Large intestine (tissue), 3 donors: ENCODE results near the gene CACNG5. TPM values are rescaled to one million over a fixed set of nuclear protein-coding genes. Genes with fewer than 3 reads are reported as not detected.
A peak's percentile ranks its signal among the peaks of the same experiment; 100 is the strongest.

Source experiments
- DNase-seq, 2 donors: peaks; one replicate each; pipeline versions ENCODE4 v3.0.0 to v3.0.0-alpha.2; 2013
- H3K27ac ChIP-seq: one replicate; pipeline ENCODE4 v1.5.1; 2013; ENCODE audit warnings: low read length
- H3K27me3 ChIP-seq: 2 replicates; pipeline ENCODE4 v1.6.1; 2013; ENCODE audit warnings: low read length; ENCODE audit not compliant: control insufficient read depth, insufficient read depth
- H3K36me3 ChIP-seq: 2 replicates; pipeline ENCODE4 v1.6.1; 2013; ENCODE audit warnings: low read length; ENCODE audit not compliant: control insufficient read depth, insufficient read depth
- H3K4me1 ChIP-seq: one replicate; pipeline ENCODE4 v1.6.1; 2013; ENCODE audit warnings: low read length; ENCODE audit not compliant: control insufficient read depth, insufficient read depth
- H3K4me3 ChIP-seq: one replicate; pipeline ENCODE4 v1.5.1; 2013; ENCODE audit warnings: low read length
- H3K9me3 ChIP-seq: one replicate; pipeline ENCODE4 v1.6.1; 2013; ENCODE audit warnings: mild to moderate bottlenecking, low read depth, low read length, moderate library complexity; ENCODE audit not compliant: control insufficient read depth
- WGBS: methylation state at CpG from one replicate; pipeline ENCODE4 v1.1.5; 2013; ENCODE audit warnings: low lambda C conversion rate; ENCODE audit not compliant: insufficient coverage; 5-methylcytosine and 5-hydroxymethylcytosine counted together
- polyA plus RNA-seq: library from polyadenylated mRNA; unstranded; fragments of 120-200 nt; gene quantifications from one replicate; pipeline ENCODE4 v1.2.1, GENCODE V29; 2013

The CACNG5 gene
- polyA plus RNA-seq, 1 donor = 0.19 TPM

- no peaks in the 10 kb centered on the region for H3K4me1 ChIP-seq
- no peaks in the 10 kb centered on the region for H3K27me3 ChIP-seq
- no peak for DNase-seq
- WGBS = no CpG with 5 or more reads among the region's 1 CpG
- H3K4me3 ChIP-seq = no peak overlapping the region
- no peaks in the 10 kb centered on the region for H3K36me3 ChIP-seq
- no peak overlapping the region for H3K27ac ChIP-seq
- H3K9me3 ChIP-seq = no peaks in the 10 kb centered on the region
Measured at GRCh38 chr17:66865151-66865550, 30.2 kb downstream of the CACNG5 start.

- no peak overlapping the region for H3K27ac ChIP-seq
- no CpG with 5 or more reads among the region's 2 CpGs for WGBS
- DNase-seq = no peak
- H3K4me1 ChIP-seq = no peaks in the 10 kb centered on the region
- no peak overlapping the region for H3K4me3 ChIP-seq
- no peaks in the 10 kb centered on the region for H3K36me3 ChIP-seq
- no peaks in the 10 kb centered on the region for H3K9me3 ChIP-seq
- peaks cover 6% of the 10 kb centered on the region for H3K27me3 ChIP-seq
Measured at GRCh38 chr17:66873962-66874361, 39.0 kb downstream of the CACNG5 start.

DNA sequence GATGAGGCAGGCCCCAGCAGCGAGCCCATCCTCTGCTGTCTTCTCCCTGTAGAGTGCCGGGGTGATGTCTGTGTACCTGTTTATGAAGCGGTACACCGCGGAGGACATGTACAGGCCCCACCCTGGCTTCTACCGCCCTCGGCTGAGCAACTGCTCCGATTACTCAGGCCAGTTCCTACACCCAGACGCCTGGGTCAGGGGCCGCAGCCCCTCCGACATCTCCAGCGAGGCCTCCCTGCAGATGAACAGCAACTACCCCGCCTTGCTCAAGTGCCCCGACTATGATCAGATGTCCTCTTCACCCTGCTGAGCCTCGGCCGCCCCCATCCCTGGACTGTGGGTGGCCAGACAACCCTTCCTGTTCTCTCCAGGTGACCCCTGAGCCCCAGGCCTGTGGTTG lies 50.0 kb downstream of the CACNG5 start:
- Histone ChIP-seq H3K9me3 (no peaks in the 10 kb centered on the region), H3K27ac (no peak overlapping the region), H3K4me1 (no peaks in the 10 kb centered on the region), H3K27me3 (no peaks in the 10 kb centered on the region), H3K4me3 (no peak overlapping the region), H3K36me3 (no peaks in the 10 kb centered on the region)
- WGBS = no CpG with 5 or more reads among the region's 16 CpGs
- DNase-seq = no peak

- WGBS = 60% methylated on average over 1 of the region's 4 CpGs
- peak in 1 of 2 donors; percentile 10 for DNase-seq
- no peaks in the 10 kb centered on the region for H3K9me3 ChIP-seq
Measured at GRCh38 chr17:66885417-66885816, 50.5 kb downstream of the CACNG5 start.

GRCh38 chr17:66889480-66890230 lies 54.7 kb downstream of the CACNG5 start:
- no peaks in the 10 kb centered on the region for H3K27me3 ChIP-seq
- no peaks in the 10 kb centered on the region for H3K4me1 ChIP-seq
- no peak overlapping the region for H3K27ac ChIP-seq
- no peaks in the 10 kb centered on the region for H3K36me3 ChIP-seq
- no CpG with 5 or more reads among the region's 7 CpGs for WGBS
- no peak overlapping the region for H3K4me3 ChIP-seq
- no peaks in the 10 kb centered on the region for H3K9me3 ChIP-seq
- DNase-seq = no peak

More at GRCh38 chr17:66885417-66885816, 50.5 kb downstream of the CACNG5 start:
- no peaks in the 10 kb centered on the region for H3K36me3 ChIP-seq
- H3K27ac ChIP-seq = no peak overlapping the region
- no peak overlapping the region for H3K4me3 ChIP-seq
- H3K27me3 ChIP-seq = no peaks in the 10 kb centered on the region
- H3K4me1 ChIP-seq = no peaks in the 10 kb centered on the region

- Histone ChIP-seq H3K4me1 (no peaks in the 10 kb centered on the region), H3K4me3 (no peak overlapping the region), H3K27ac (no peak overlapping the region), H3K36me3 (no peaks in the 10 kb centered on the region), H3K27me3 (peaks cover 4% of the 10 kb centered on the region), H3K9me3 (no peaks in the 10 kb centered on the region)
- WGBS = 83% methylated on average over 1 of the region's 5 CpGs
- no peak for DNase-seq
Measured at GRCh38 chr17:66892246-66892645, 57.3 kb downstream of the CACNG5 start.

GRCh38 chr17:66893382-66893781 lies 58.5 kb downstream of the CACNG5 start:
- Histone ChIP-seq H3K4me3 (no peak overlapping the region), H3K4me1 (no peaks in the 10 kb centered on the region), H3K9me3 (no peaks in the 10 kb centered on the region), H3K27ac (no peak overlapping the region), H3K36me3 (no peaks in the 10 kb centered on the region), H3K27me3 (peaks cover 4% of the 10 kb centered on the region)
- WGBS = no CpG with 5 or more reads among the region's 6 CpGs
- DNase-seq = no peak

DNA sequence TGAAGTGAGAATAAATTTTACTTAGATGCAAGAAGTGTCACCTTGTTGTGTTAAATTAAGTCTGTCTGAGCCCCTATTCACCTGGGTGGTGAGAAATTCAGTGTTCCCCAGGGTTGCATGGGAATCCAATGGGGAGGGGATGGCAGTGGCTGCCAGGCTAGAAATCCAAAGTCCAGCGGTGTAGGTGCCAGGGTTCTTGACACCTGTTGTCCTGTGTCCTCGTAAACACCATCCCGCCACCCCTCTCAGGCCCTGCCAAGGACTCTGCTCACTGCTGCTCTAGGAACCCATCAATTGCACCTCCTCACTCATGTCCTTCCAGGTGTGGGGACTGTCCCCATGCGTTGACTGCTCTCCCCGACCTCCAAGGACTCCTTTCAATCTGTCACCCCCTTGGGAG lies 58.9 kb downstream of the CACNG5 start:
- Histone ChIP-seq H3K27ac (no peak overlapping the region), H3K4me1 (no peaks in the 10 kb centered on the region), H3K4me3 (no peak overlapping the region), H3K9me3 (no peaks in the 10 kb centered on the region), H3K27me3 (peaks cover 4% of the 10 kb centered on the region), H3K36me3 (no peaks in the 10 kb centered on the region)
- DNase-seq = no peak
- WGBS = no CpG with 5 or more reads among the region's 5 CpGs

- DNase-seq = no peak
- Histone ChIP-seq H3K27me3 (peaks cover 4% of the 10 kb centered on the region), H3K9me3 (no peaks in the 10 kb centered on the region), H3K4me1 (no peaks in the 10 kb centered on the region), H3K27ac (no peak overlapping the region), H3K36me3 (no peaks in the 10 kb centered on the region), H3K4me3 (no peak overlapping the region)
- no CpG with 5 or more reads among the region's 9 CpGs for WGBS
Measured at GRCh38 chr17:66897141-66897540, 62.2 kb downstream of the CACNG5 start.

DNA sequence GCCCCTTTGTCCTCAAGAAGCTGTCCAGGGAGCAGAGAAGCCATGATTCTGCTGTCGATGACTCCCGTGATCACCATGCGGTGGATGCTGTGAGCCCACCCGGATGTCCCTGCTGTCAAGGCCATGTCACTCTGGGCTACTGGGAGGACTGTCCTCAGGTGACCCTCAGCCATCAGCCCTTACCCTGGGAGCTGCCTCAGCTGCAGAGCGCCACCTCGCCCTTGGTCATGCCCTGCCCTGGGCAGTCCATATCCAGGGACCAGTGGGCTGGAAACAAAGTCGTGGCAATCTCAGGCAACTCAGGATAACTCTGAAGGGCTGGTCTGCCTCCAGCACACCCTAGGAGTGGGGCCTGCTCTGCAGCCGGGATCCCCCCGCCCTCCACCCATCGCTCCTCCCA lies 63.6 kb downstream of the CACNG5 start:
- H3K36me3 ChIP-seq = no peaks in the 10 kb centered on the region
- H3K4me1 ChIP-seq = no peaks in the 10 kb centered on the region
- WGBS = no CpG with 5 or more reads among the region's 10 CpGs

More for the DNA sequence above, 63.6 kb downstream of the CACNG5 start:
- no peak for DNase-seq
- Histone ChIP-seq H3K4me3 (no peak overlapping the region), H3K9me3 (no peaks in the 10 kb centered on the region), H3K27me3 (peaks cover 4% of the 10 kb centered on the region), H3K27ac (no peak overlapping the region)
